ENCODE measurements around the gene ANKS1B.

ANKS1B gene

GRCh38 chr12:98983647-98984046 is 1001.1 kb downstream of the ANKS1B start:
- Histone ChIP-seq H3K4me1 (ENCODE audit: control insufficient read depth, insufficient read depth, low read length) (no peaks in the 10 kb centered on the region), H3K27ac (ENCODE audit: extremely low read depth, low read depth, low read length) (no peak overlapping the region), H3K36me3 (ENCODE audit: control insufficient read depth in 2 of 2, insufficient read depth in 1 of 2, low read length in 2 of 2) (no peaks in the 10 kb centered on the region), H3K9me3 (ENCODE audit: control insufficient read depth, insufficient read depth, low read depth, low read length) (no peaks in the 10 kb centered on the region), H3K4me3 (ENCODE audit: low read depth, low read length) (no peak overlapping the region)
- ChIA-PET CTCF (interaction anchor here (0.7 to 0.9 kb wide), 2 partner anchors 15 kb away, joined by 5 to 6 read pairs; no protein-coding TSS in a partner anchor), POLR2A (no interaction called here)
- TF ChIP-seq WT1 (tag by site-specific recombination; IDR thresholded peaks at IDR 0.05), result no peak
- no peak for TF ChIP-seq ZNF510 (tag by site-specific recombination; IDR thresholded peaks at IDR 0.05; ENCODE audit: insufficient replicate concordance)
- no peak for TF ChIP-seq HIC1 (tag by site-specific recombination; IDR thresholded peaks at IDR 0.05)

GRCh38 chr12:98980508-98980907 is 1004.2 kb downstream of the ANKS1B start:
- Histone ChIP-seq H3K4me3 (ENCODE audit: low read depth, low read length) (no peak overlapping the region), H3K27ac (ENCODE audit: extremely low read depth, low read depth, low read length) (no peak overlapping the region), H3K9me3 (ENCODE audit: control insufficient read depth, insufficient read depth, low read depth, low read length) (no peaks in the 10 kb centered on the region), H3K4me1 (ENCODE audit: control insufficient read depth, insufficient read depth, low read length) (no peaks in the 10 kb centered on the region), H3K36me3 (ENCODE audit: control insufficient read depth in 2 of 2, insufficient read depth in 1 of 2, low read length in 2 of 2) (no peaks in the 10 kb centered on the region)
- TF ChIP-seq PRDM6 (tag by site-specific recombination; IDR thresholded peaks at IDR 0.05) (no peak), ZNF560 (tag by site-specific recombination; IDR thresholded peaks at IDR 0.05; ENCODE audit: borderline replicate concordance) (no peak), SCRT2 (tag by site-specific recombination; IDR thresholded peaks at IDR 0.05) (no peak)
- POLR2A ChIA-PET, result no interaction called here
- CTCF ChIA-PET, result interaction anchor here (0.7 kb wide), 1 partner anchor 19 kb away, joined by 3 read pairs; no protein-coding TSS in a partner anchor

- no peaks in the 10 kb centered on the region for H3K36me3 ChIP-seq (ENCODE audit: control insufficient read depth in 2 of 2, insufficient read depth in 1 of 2, low read length in 2 of 2)
- no peak overlapping the region for H3K27ac ChIP-seq (ENCODE audit: extremely low read depth, low read depth, low read length)
- H3K4me3 ChIP-seq (ENCODE audit: low read depth, low read length), result no peak overlapping the region
- no peak for TF ChIP-seq ZNF394 (tag by site-specific recombination; IDR thresholded peaks at IDR 0.05; ENCODE audit: borderline replicate concordance)
- no peak for TF ChIP-seq ZNF174 (tag by site-specific recombination; IDR thresholded peaks at IDR 0.05)
- TF ChIP-seq ZNF830 (tag by site-specific recombination; IDR thresholded peaks at IDR 0.05; ENCODE audit: low read depth), result no peak
- no peak for TF ChIP-seq ZBTB26 (tag by site-specific recombination; optimal IDR thresholded peaks at IDR 0.05)
- no peak for TF ChIP-seq ZNF266 (tag by site-specific recombination; IDR thresholded peaks at IDR 0.05; ENCODE audit: low read depth)
- TF ChIP-seq ZFP41 (tag by site-specific recombination; IDR thresholded peaks at IDR 0.05; ENCODE audit: borderline replicate concordance), result no peak
- TF ChIP-seq OSR2 (tag by site-specific recombination; IDR thresholded peaks at IDR 0.05), result no peak
- no peak for TF ChIP-seq ZNF404 (tag by site-specific recombination; IDR thresholded peaks at IDR 0.05)
- no peak for TF ChIP-seq ZNF692 (tag by site-specific recombination; IDR thresholded peaks at IDR 0.05)
- TF ChIP-seq ZNF623 (tag by site-specific recombination; IDR thresholded peaks at IDR 0.05), result no peak
- no peak for TF ChIP-seq ZNF121 (tag by site-specific recombination; IDR thresholded peaks at IDR 0.05)
- no peak for TF ChIP-seq GLI2 (tag by site-specific recombination; IDR thresholded peaks at IDR 0.05; ENCODE audit: borderline replicate concordance, low read depth)
- TF ChIP-seq ZNF785 (tag by site-specific recombination; IDR thresholded peaks at IDR 0.05), result no peak
- TF ChIP-seq GLIS2 (tag by site-specific recombination; IDR thresholded peaks at IDR 0.05), result no peak
- TF ChIP-seq ZNF843 (tag by site-specific recombination; IDR thresholded peaks at IDR 0.05), result no peak
- no peak for TF ChIP-seq ZNF501 (tag by site-specific recombination; IDR thresholded peaks at IDR 0.05)
- no peak for TF ChIP-seq ZNF768 (tag by site-specific recombination; IDR thresholded peaks at IDR 0.05)
- TF ChIP-seq ZNF530 (tag by site-specific recombination; IDR thresholded peaks at IDR 0.05; ENCODE audit: low read depth), result no peak
- TF ChIP-seq ZNF791 (tag by site-specific recombination; IDR thresholded peaks at IDR 0.05), result no peak
- no peak for TF ChIP-seq ZNF132 (tag by site-specific recombination; IDR thresholded peaks at IDR 0.05; ENCODE audit: borderline replicate concordance)
- no peaks in the 10 kb centered on the region for H3K9me3 ChIP-seq (ENCODE audit: control insufficient read depth, insufficient read depth, low read depth, low read length)
- H3K4me1 ChIP-seq (ENCODE audit: control insufficient read depth, insufficient read depth, low read length), result no peaks in the 10 kb centered on the region
- CTCF ChIA-PET, result interaction anchor here (0.9 to 3.1 kb wide), 2 partner anchors 21 to 278 kb away, joined by 3 to 10 read pairs; no protein-coding TSS in a partner anchor
- POLR2A ChIA-PET, result no interaction called here
These were observed 1007.5 kb downstream of the ANKS1B start for GRCh38 chr12:98977186-98977585.

Data from HEK293 (cell line).